ENCODE results near the gene ACSM5.
"Not testable (repeated sequence)": the region's sequence is repeated elsewhere in the genome, so short reads cannot be mapped to it uniquely, and the experiment has no call there.

- TF ChIP-seq CTCF (IDR thresholded peaks at IDR 0.05; ENCODE audit: control extremely low read depth in 1 of 3, insufficient read depth in 1 of 3, low read depth in 1 of 3, low read length in 3 of 3); SUZ12 (IDR thresholded peaks at IDR 0.05; ENCODE audit: low read length); USF2 (IDR thresholded peaks at IDR 0.05; ENCODE audit: low read length); POLR2AphosphoS5 (IDR thresholded peaks at IDR 0.05; ENCODE audit: low read depth, low read length); CBX5 (IDR thresholded peaks at IDR 0.05; ENCODE audit: low read depth, low read length); BACH1 (IDR thresholded peaks at IDR 0.05; ENCODE audit: low read length): not testable (repeated sequence)
Observed at GRCh38 chr16:20419093-20419492, 9.8 kb downstream of the ACSM5 start.
